BJ (cell line): ENCODE measurements around the gene ESD. TPM values are rescaled to one million over a fixed set of nuclear protein-coding genes. Genes with fewer than 3 reads are reported as not detected.

Experiments
- CTCF ChIA-PET: fragments of 350-600 bp; formaldehyde crosslinking; extraction: SDS; loops from one replicate; lab custom pipeline; 2021; ENCODE audit warnings: antibody characterized with exemption, inconsistent platforms; lab: Yijun Ruan, JAX
- POLR2A ChIA-PET: fragments of 300-600 bp; sonication (Branson Sonifier 250); formaldehyde crosslinking; extraction: SDS; loops from one replicate; lab custom pipeline; 2021; ENCODE audit warnings: antibody characterized with exemption; lab: Charles Lee
- DNase-seq: peaks from one replicate; pipeline ENCODE4 v3.0.0-alpha.2; 2011; ENCODE audit warnings: low read depth
- H3K27me3 ChIP-seq: 2 replicates; pipeline ENCODE4 v1.6.0; 2011; ENCODE audit warnings: low read length; ENCODE audit not compliant: control insufficient read depth, insufficient read depth
- H3K36me3 ChIP-seq: 2 replicates; pipeline ENCODE4 v1.5.1; 2011; ENCODE audit warnings: low read length; ENCODE audit not compliant: control insufficient read depth, insufficient read depth
- H3K4me3 ChIP-seq: 2 replicates; pipeline ENCODE4 v1.5.1; 2011; ENCODE audit warnings: low read depth, mild to moderate bottlenecking, control low read depth, low read length
- polyA plus RNA-seq: library from polyadenylated mRNA; depleted of rRNA; stranded (reverse); fragments of >200 nt; gene quantifications from 2 replicates; pipeline ENCODE4 v1.2.3, GENCODE V29; 2011
- TF ChIP-seq, protein P1 (sequence below): IDR thresholded peaks from 2 replicates; pipeline ENCODE4 v1.5.1; 2011; ENCODE audit warnings: low read depth, mild to moderate bottlenecking, control low read depth, inconsistent platforms, low read length, moderate library complexity; ENCODE audit not compliant: insufficient read depth

ESD gene
- polyA plus RNA-seq, 1 experiment, result 95.7 TPM

DNA sequence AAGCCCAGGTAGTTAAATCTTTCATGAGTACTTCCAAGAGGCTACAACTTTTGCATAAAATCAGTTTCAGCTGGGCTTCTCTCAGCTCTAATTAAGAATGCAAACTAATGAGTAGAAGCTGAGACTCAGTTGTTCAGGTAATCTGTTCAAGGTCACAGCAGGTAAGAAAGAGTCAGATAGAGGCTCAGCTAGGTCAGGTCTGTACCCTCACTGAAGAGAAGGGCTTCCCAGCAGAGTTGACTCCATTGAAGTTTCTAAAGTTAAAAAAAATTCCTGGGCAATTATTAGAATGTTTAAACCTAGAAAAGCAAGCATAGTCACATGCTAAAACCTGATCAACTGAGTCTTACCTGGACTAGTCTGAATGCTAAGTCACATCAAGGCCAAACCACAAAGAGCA lies 42.1 kb downstream of the ESD start:
- TF ChIP-seq, protein P1, sequence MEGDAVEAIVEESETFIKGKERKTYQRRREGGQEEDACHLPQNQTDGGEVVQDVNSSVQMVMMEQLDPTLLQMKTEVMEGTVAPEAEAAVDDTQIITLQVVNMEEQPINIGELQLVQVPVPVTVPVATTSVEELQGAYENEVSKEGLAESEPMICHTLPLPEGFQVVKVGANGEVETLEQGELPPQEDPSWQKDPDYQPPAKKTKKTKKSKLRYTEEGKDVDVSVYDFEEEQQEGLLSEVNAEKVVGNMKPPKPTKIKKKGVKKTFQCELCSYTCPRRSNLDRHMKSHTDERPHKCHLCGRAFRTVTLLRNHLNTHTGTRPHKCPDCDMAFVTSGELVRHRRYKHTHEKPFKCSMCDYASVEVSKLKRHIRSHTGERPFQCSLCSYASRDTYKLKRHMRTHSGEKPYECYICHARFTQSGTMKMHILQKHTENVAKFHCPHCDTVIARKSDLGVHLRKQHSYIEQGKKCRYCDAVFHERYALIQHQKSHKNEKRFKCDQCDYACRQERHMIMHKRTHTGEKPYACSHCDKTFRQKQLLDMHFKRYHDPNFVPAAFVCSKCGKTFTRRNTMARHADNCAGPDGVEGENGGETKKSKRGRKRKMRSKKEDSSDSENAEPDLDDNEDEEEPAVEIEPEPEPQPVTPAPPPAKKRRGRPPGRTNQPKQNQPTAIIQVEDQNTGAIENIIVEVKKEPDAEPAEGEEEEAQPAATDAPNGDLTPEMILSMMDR, result no peak
- DNase-seq, result no peak
- H3K27me3 ChIP-seq, result peaks cover 6% of the 10 kb centered on the region
- peaks cover 3% of the 10 kb centered on the region for H3K36me3 ChIP-seq
- POLR2A ChIA-PET, result no interaction called here
- H3K4me3 ChIP-seq, result no peak overlapping the region
- CTCF ChIA-PET, result interaction anchor here (1.0 kb wide), 1 partner anchor 8 kb away, joined by 3 read pairs; no protein-coding TSS in a partner anchor

DNA sequence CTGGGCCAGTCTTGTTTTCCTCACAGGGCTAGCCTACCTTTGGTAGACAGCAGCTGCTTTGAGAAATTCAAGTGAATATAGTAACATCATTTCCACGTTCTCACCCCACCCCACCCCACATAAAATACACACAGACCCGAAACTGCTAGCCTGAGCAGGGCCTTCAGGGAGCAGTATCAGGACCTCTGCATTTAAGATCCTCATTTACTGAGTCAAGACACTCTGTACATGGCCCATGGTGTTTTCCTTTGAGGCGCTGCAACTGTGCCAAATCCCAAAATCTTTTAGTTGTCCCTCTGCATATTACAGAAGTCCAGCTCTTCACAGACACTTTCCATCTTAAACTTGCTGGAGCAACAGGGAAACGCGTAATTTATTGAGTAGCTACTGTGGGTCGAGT lies 43.0 kb downstream of the ESD start:
- Histone ChIP-seq H3K36me3 (peaks cover 3% of the 10 kb centered on the region), H3K4me3 (no peak overlapping the region), H3K27me3 (peaks cover 3% of the 10 kb centered on the region; the same call in 1 of the 2 replicates)
- TF ChIP-seq, protein P1, result no peak
- DNase-seq, result no peak
- POLR2A ChIA-PET, result no interaction called here
- CTCF ChIA-PET, result interaction anchor here (0.5 to 1.0 kb wide), 2 partner anchors 8 to 13 kb away, joined by 3 read pairs; no protein-coding TSS in a partner anchor

- H3K4me3 ChIP-seq, result no peak overlapping the region
- CTCF ChIA-PET, result no interaction called here
- POLR2A ChIA-PET, result no interaction called here
- peaks cover 3% of the 10 kb centered on the region for H3K36me3 ChIP-seq
- TF ChIP-seq, protein P1, result no peak
- no peak for DNase-seq
- H3K27me3 ChIP-seq, result no peaks in the 10 kb centered on the region
Measured at GRCh38 chr13:46753137-46753536, 43.8 kb downstream of the ESD start.

GRCh38 chr13:46751811-46752635 lies 44.9 kb downstream of the ESD start:
- no peaks in the 10 kb centered on the region for H3K27me3 ChIP-seq
- TF ChIP-seq, protein P1, result no peak
- no peak overlapping the region for H3K4me3 ChIP-seq
- CTCF ChIA-PET, result no interaction called here
- H3K36me3 ChIP-seq, result peaks cover 3% of the 10 kb centered on the region
- no peak for DNase-seq
- POLR2A ChIA-PET, result no interaction called here

DNA sequence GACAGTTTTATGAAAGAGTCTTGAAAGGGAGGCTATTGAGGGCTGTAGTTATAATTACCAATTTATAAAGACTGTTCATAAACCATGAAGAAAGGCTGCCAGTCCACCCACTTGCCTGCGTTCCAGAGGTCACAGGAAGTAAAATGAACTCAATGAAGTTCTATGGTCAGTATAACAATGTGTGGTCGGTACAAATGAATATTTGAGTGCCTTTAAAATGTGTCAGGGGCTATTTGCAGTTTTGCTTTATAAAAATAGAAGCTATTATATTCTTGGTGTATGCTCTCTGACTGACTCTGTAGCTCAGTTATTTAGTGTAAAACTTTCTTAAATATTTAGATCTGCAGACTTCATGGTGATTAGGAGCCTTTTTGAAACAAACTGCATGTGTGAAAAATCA lies 47.0 kb downstream of the ESD start:
- H3K4me3 ChIP-seq, result no peak overlapping the region
- POLR2A ChIA-PET, result no interaction called here
- CTCF ChIA-PET, result no interaction called here
- TF ChIP-seq, protein P1, result no peak
- no peaks in the 10 kb centered on the region for H3K27me3 ChIP-seq
- H3K36me3 ChIP-seq, result peaks cover 5% of the 10 kb centered on the region
- DNase-seq, result no peak
